HepG2 (cell line): ENCODE data around the gene RAB11FIP5. TPM values are rescaled to one million over a fixed set of nuclear protein-coding genes. Genes with fewer than 3 reads are reported as not detected.

Experiments used
- ARNT2 ChIP-seq: sonication (generic); formaldehyde crosslinking; IDR thresholded peaks from 2 replicates; pipeline ENCODE4 v1.8.0; 2022; ENCODE audit warnings: mild to moderate bottlenecking, low read depth, missing genetic modification reagents, moderate library complexity
- FOXM1 ChIP-seq: sonication (generic); formaldehyde crosslinking; IDR thresholded peaks from 2 replicates; pipeline ENCODE4 v1.5.0; 2020; ENCODE audit warnings: missing genetic modification reagents
- KDM4B ChIP-seq: sonication (generic); formaldehyde crosslinking; IDR thresholded peaks from 2 replicates; pipeline ENCODE4 v1.4.0; 2020; ENCODE audit warnings: missing genetic modification reagents
- MEIS1 ChIP-seq: sonication (generic); formaldehyde crosslinking; IDR thresholded peaks from 2 replicates; pipeline ENCODE4 v1.9.0; 2021; ENCODE audit warnings: mild to moderate bottlenecking, missing genetic modification reagents, moderate library complexity, borderline replicate concordance
- NAIF1 ChIP-seq: sonication (generic); formaldehyde crosslinking; IDR thresholded peaks from 2 replicates; pipeline ENCODE4 v1.5.0; 2020; ENCODE audit warnings: mild to moderate bottlenecking, missing genetic modification reagents, borderline replicate concordance
- SMC3 ChIP-seq: IDR thresholded peaks from 2 replicates; pipeline ENCODE4 v1.6.1; 2011; ENCODE audit warnings: low read length, improper control_type of control experiment
- SP5 ChIP-seq: IDR thresholded peaks from 2 replicates; pipeline ENCODE4 v1.6.1; 2016; ENCODE audit warnings: low read depth, borderline replicate concordance
- ZBTB26 ChIP-seq: IDR thresholded peaks from 2 replicates; pipeline ENCODE4 v1.6.1; 2016; ENCODE audit warnings: missing compliant biosample characterization, missing genetic modification reagents, borderline replicate concordance
- ZBTB33 ChIP-seq: sonication (generic); formaldehyde crosslinking; IDR thresholded peaks from 2 replicates; pipeline ENCODE4 v1.4.0; 2020; ENCODE audit warnings: missing genetic modification reagents
- ZFX ChIP-seq: sonication (generic); formaldehyde crosslinking; IDR thresholded peaks from 2 replicates; pipeline ENCODE4 v1.4.0; 2020; ENCODE audit warnings: mild to moderate bottlenecking, low read depth, missing genetic modification reagents, moderate library complexity
- ZMYM4 ChIP-seq: sonication (generic); formaldehyde crosslinking; IDR thresholded peaks from 2 replicates; pipeline ENCODE4 v1.8.1; 2023; ENCODE audit warnings: mild to moderate bottlenecking, missing genetic modification reagents
- ZNF558 ChIP-seq: sonication (generic); formaldehyde crosslinking; IDR thresholded peaks from 2 replicates; pipeline ENCODE4 v1.9.0; 2022; ENCODE audit warnings: mild to moderate bottlenecking, missing genetic modification reagents, borderline replicate concordance
- polyA plus RNA-seq, 8 experiments: library from polyadenylated mRNA; depleted of rRNA in 3 of 8; stranded (reverse) in 7 of 8; unstranded in 1 of 8; fragments of >200 nt; fragmentation: Illumina TruSeq in 4 of 8; extraction: Trizol in 4 of 8; gene quantifications; 2 replicates each; pipeline versions ENCODE4 v1.2.1 to v1.2.3, GENCODE V29; 2011 to 2016; ENCODE audit warnings: low read depth in 4 of 8, missing spikeins in 1 of 8, mixed read lengths in 1 of 8; ENCODE audit not compliant: insufficient read depth in 1 of 8
- total RNA-seq, 5 experiments: library from RNA; depleted of rRNA; stranded (reverse); fragments of >200 nt; fragmentation: Illumina TruSeq; extraction: Trizol; gene quantifications; 2 replicates each; pipeline ENCODE4 v1.2.3, GENCODE V29; 2016; ENCODE audit warnings: low read depth in 1 of 5
- TF ChIP-seq, protein P1 (sequence below): sonication (generic); formaldehyde crosslinking; IDR thresholded peaks from 2 replicates; pipeline ENCODE4 v1.4.0; 2020; ENCODE audit warnings: missing genetic modification reagents
- TF ChIP-seq, protein P2 (sequence below): sonication (generic); formaldehyde crosslinking; IDR thresholded peaks from 2 replicates; pipeline ENCODE4 v1.8.0; 2022; ENCODE audit warnings: mild to moderate bottlenecking, missing genetic modification reagents; ENCODE audit not compliant: insufficient replicate concordance
- TF ChIP-seq, protein P3 (sequence below): sonication (generic); formaldehyde crosslinking; IDR thresholded peaks from 2 replicates; pipeline ENCODE4 v1.4.0; 2020; ENCODE audit warnings: missing genetic modification reagents

Gene RAB11FIP5
- total and polyA plus RNA-seq, 2 of the 13 experiments (the other 11 are each of a cell fraction or from before 2014, with no cell fraction given): 9.4 to 22.9 TPM

- TF ChIP-seq ZBTB26 (CRISPR knock-in tag) (no peak), NAIF1 (CRISPR knock-in tag) (peak; percentile 57; the same call in 1 of the 2 replicates), MEIS1 (CRISPR knock-in tag) (0 out of 2 replicates have a peak, but pooled peaks have one; percentile 32), SMC3 (no peak), ZBTB33 (CRISPR knock-in tag) (no peak), KDM4B (CRISPR knock-in tag) (0 out of 2 replicates have a peak, but pooled peaks have one; percentile 3), SP5 (peak; percentile 21; the same call in 1 of the 2 replicates), ARNT2 (CRISPR knock-in tag) (0 out of 2 replicates have a peak, but pooled peaks have one; percentile 2), ZMYM4 (CRISPR knock-in tag) (0 out of 2 replicates have a peak, but pooled peaks have one; percentile 11), FOXM1 (CRISPR knock-in tag) (no peak), ZNF558 (no peak), ZFX (CRISPR knock-in tag) (0 out of 2 replicates have a peak, but pooled peaks have one; percentile 5)
- TF ChIP-seq, protein P1, sequence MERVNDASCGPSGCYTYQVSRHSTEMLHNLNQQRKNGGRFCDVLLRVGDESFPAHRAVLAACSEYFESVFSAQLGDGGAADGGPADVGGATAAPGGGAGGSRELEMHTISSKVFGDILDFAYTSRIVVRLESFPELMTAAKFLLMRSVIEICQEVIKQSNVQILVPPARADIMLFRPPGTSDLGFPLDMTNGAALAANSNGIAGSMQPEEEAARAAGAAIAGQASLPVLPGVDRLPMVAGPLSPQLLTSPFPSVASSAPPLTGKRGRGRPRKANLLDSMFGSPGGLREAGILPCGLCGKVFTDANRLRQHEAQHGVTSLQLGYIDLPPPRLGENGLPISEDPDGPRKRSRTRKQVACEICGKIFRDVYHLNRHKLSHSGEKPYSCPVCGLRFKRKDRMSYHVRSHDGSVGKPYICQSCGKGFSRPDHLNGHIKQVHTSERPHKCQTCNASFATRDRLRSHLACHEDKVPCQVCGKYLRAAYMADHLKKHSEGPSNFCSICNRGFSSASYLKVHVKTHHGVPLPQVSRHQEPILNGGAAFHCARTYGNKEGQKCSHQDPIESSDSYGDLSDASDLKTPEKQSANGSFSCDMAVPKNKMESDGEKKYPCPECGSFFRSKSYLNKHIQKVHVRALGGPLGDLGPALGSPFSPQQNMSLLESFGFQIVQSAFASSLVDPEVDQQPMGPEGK: 0 out of 2 replicates have a peak, but pooled peaks have one; percentile 7
- TF ChIP-seq, protein P2, sequence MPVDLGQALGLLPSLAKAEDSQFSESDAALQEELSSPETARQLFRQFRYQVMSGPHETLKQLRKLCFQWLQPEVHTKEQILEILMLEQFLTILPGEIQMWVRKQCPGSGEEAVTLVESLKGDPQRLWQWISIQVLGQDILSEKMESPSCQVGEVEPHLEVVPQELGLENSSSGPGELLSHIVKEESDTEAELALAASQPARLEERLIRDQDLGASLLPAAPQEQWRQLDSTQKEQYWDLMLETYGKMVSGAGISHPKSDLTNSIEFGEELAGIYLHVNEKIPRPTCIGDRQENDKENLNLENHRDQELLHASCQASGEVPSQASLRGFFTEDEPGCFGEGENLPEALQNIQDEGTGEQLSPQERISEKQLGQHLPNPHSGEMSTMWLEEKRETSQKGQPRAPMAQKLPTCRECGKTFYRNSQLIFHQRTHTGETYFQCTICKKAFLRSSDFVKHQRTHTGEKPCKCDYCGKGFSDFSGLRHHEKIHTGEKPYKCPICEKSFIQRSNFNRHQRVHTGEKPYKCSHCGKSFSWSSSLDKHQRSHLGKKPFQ (CRISPR knock-in tag): peak; percentile 1
- TF ChIP-seq, protein P3, sequence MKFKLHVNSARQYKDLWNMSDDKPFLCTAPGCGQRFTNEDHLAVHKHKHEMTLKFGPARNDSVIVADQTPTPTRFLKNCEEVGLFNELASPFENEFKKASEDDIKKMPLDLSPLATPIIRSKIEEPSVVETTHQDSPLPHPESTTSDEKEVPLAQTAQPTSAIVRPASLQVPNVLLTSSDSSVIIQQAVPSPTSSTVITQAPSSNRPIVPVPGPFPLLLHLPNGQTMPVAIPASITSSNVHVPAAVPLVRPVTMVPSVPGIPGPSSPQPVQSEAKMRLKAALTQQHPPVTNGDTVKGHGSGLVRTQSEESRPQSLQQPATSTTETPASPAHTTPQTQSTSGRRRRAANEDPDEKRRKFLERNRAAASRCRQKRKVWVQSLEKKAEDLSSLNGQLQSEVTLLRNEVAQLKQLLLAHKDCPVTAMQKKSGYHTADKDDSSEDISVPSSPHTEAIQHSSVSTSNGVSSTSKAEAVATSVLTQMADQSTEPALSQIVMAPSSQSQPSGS (CRISPR knock-in tag): 0 out of 2 replicates have a peak, but pooled peaks have one; percentile 16
Observed at GRCh38 chr2:73069855-73070642, 42.7 kb downstream of the RAB11FIP5 start (continued).
